Osteoblast (primary cell): Measurements from ENCODE around the gene RB1. TPM values are rescaled to one million over a fixed set of nuclear protein-coding genes. Genes with fewer than 3 reads are reported as not detected.

ENCODE experiments used
- DNase-seq: peaks from one replicate; pipeline ENCODE4 v3.0.0; 2011; ENCODE audit warnings: low spot score, mixed read lengths; ENCODE audit not compliant: insufficient read length; ENCODE audit errors: missing footprints
- H2AFZ ChIP-seq: 2 replicates; pipeline ENCODE4 v1.6.0; 2011; ENCODE audit warnings: mild to moderate bottlenecking, low read length
- H3K27ac ChIP-seq: 2 replicates; pipeline ENCODE4 v1.5.1; 2011; ENCODE audit warnings: mild to moderate bottlenecking, low read depth, low read length, moderate library complexity
- H3K27me3 ChIP-seq: 2 replicates; pipeline ENCODE4 v1.6.0; 2012; ENCODE audit warnings: mild to moderate bottlenecking, control low read depth, inconsistent platforms, low read length, moderate library complexity; ENCODE audit not compliant: insufficient read depth
- H3K36me3 ChIP-seq: 2 replicates; pipeline ENCODE4 v1.5.1; 2011; ENCODE audit warnings: mild to moderate bottlenecking, low read length, control low read depth, moderate library complexity; ENCODE audit not compliant: insufficient read depth
- H3K4me1 ChIP-seq: 2 replicates; pipeline ENCODE4 v1.5.1; 2011; ENCODE audit warnings: mild to moderate bottlenecking, low read length, control low read depth, moderate library complexity; ENCODE audit not compliant: insufficient read depth
- H3K4me2 ChIP-seq: 2 replicates; pipeline ENCODE4 v1.6.0; 2011; ENCODE audit warnings: mild to moderate bottlenecking, low read length; ENCODE audit not compliant: insufficient read depth
- H3K4me3 ChIP-seq: fragments of 200-600 bp; sonication (generic); 3 replicates; pipeline ENCODE4 v1.5.1; 2012; ENCODE audit warnings: mild to moderate bottlenecking, low read length, inconsistent platforms; ENCODE audit not compliant: insufficient read depth
- H3K79me2 ChIP-seq: 2 replicates; pipeline ENCODE4 v1.6.0; 2012; ENCODE audit warnings: mild to moderate bottlenecking, low read length, control low read depth, inconsistent platforms; ENCODE audit not compliant: insufficient read depth
- H3K9me3 ChIP-seq: 2 replicates; pipeline ENCODE4 v1.5.1; 2011; ENCODE audit warnings: low read depth, low read length, control low read depth
- H4K20me1 ChIP-seq: 2 replicates; pipeline ENCODE4 v1.6.0; 2012; ENCODE audit warnings: mild to moderate bottlenecking, low read length, control low read depth; ENCODE audit not compliant: insufficient read depth
- CTCF ChIP-seq: IDR thresholded peaks from 2 replicates; pipeline ENCODE4 v1.5.1; 2011; ENCODE audit warnings: mild to moderate bottlenecking, low read depth, low read length, moderate library complexity; ENCODE audit errors: extremely low read depth
- total RNA-seq: library from RNA; depleted of rRNA; stranded (reverse); fragments of >200 nt; gene quantifications from 2 replicates; pipeline ENCODE4 v1.2.3, GENCODE V29; 2012

The RB1 gene
- total RNA-seq, 1 donor, result 33.3 TPM

DNA sequence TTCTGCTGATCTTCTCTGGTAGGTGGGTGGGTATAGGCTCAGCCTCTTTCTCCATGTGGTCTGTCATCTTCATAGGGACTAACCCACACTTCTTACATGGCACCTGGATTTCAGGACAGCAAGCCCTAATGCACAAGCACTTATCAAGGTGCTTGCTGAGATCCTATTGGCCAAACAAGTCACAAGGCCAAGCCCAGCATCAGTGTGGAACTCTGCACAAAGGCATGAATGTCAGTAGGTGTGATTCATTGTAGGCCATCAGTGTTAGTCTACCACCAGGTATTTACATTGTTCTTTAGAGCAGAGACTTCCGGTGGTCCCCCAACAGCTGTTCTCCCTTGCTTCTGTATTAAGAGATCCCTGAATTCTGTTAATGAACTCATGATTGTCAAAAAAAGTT, 8.3 kb upstream of the RB1 start:
- H3K79me2 ChIP-seq, result no peaks in the 10 kb centered on the region

DNA sequence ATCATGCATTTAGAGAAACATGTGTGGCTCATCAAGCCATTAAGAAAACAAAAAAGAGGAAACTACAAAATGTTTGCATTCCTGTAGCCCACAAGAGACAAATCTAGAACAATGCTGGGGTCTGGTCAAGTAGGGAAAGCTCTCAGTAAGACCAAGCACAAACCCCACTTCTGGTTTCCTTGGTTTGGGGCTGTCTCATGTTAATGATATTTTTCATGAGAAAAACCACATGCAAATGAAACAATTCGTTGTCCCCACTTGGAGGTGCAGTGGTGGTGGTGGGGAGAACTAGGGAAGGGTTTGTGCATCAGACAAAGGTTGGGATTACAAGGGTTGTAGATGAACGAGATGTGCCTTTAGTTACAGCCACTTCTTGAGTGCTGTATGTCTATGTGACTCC, 7.0 kb upstream of the RB1 start:
- Histone ChIP-seq H3K79me2 (no peaks in the 10 kb centered on the region), H3K9me3 (no peaks in the 10 kb centered on the region), H3K27me3 (no peaks in the 10 kb centered on the region), H3K27ac (no peak overlapping the region), H2AFZ (no peak overlapping the region), H3K4me2 (no peak overlapping the region), H3K36me3 (no peaks in the 10 kb centered on the region), H3K4me1 (no peaks in the 10 kb centered on the region), H4K20me1 (no peaks in the 10 kb centered on the region), H3K4me3 (no peak overlapping the region)
- TF ChIP-seq CTCF, result no peak
- DNase-seq, result no peak

More for the DNA sequence above, 8.3 kb upstream of the RB1 start:
- Histone ChIP-seq H3K27ac (no peak overlapping the region), H3K36me3 (no peaks in the 10 kb centered on the region), H4K20me1 (no peaks in the 10 kb centered on the region), H2AFZ (no peak overlapping the region), H3K9me3 (no peaks in the 10 kb centered on the region), H3K4me3 (no peak overlapping the region), H3K4me1 (no peaks in the 10 kb centered on the region), H3K4me2 (no peak overlapping the region), H3K27me3 (peaks cover 4% of the 10 kb centered on the region)
- DNase-seq, result no peak
- no peak for TF ChIP-seq CTCF

DNA sequence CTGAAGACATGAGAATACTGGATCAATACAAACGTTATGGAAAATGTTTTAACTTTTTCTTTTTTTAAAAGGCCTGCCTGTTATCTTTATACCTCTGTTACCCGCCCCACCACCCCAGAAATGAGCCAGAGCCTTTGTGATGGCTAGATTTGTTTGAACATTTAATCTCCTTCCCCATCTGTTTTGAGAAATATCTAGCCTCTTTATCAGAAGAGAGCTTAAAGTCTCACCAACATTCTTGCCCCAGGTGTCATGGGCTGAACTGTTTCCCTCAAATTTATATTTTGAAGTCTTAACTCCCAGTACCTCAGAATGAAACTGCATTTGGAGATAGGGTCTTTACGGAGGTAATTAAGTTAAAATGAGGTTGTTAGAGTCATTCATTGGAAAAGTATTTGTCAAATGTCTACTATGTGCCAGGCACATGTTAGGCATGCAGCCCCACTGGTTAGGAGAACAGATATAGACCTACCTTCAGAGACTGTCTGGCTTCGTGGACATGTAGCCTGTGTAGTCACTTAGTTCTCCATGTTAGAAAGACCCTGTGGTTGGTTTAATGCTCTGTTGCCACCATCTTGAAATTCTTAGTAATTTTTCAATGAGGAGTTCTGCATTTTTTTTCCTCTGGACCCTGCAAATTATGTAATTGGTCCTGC, 6.3 kb upstream of the RB1 start:
- DNase-seq, result no peak
- TF ChIP-seq CTCF, result no peak

GRCh38 chr13:48299591-48299990, 4.0 kb upstream of the RB1 start:
- Histone ChIP-seq H3K4me2 (no peak overlapping the region), H2AFZ (no peak overlapping the region), H4K20me1 (no peaks in the 10 kb centered on the region), H3K9me3 (no peaks in the 10 kb centered on the region), H3K4me3 (no peak overlapping the region), H3K36me3 (no peaks in the 10 kb centered on the region), H3K27ac (no peak overlapping the region), H3K4me1 (peaks cover 4% of the 10 kb centered on the region), H3K27me3 (no peaks in the 10 kb centered on the region), H3K79me2 (peaks cover 8% of the 10 kb centered on the region)
- no peak for DNase-seq
- no peak for TF ChIP-seq CTCF

More for the DNA sequence above, 6.3 kb upstream of the RB1 start:
- H2AFZ ChIP-seq, result no peak overlapping the region
- no peak overlapping the region for H3K4me2 ChIP-seq
- H3K4me3 ChIP-seq, result no peak overlapping the region
- H3K79me2 ChIP-seq, result no peaks in the 10 kb centered on the region
- no peak overlapping the region for H3K27ac ChIP-seq
- no peaks in the 10 kb centered on the region for H3K27me3 ChIP-seq
- H3K9me3 ChIP-seq, result no peaks in the 10 kb centered on the region
- no peaks in the 10 kb centered on the region for H3K4me1 ChIP-seq
- H3K36me3 ChIP-seq, result no peaks in the 10 kb centered on the region
- H4K20me1 ChIP-seq, result no peaks in the 10 kb centered on the region
